HEK293T (cell line): ENCODE measurements around the gene CDS2.

Experiments
- BHLHE40 ChIP-seq: fragments of 450-650 bp; IDR thresholded peaks from 2 replicates; pipeline ENCODE4 v1.6.1; 2016; ENCODE audit warnings: mild to moderate bottlenecking, moderate library complexity, borderline replicate concordance
- ELF4 ChIP-seq: fragments of 450-650 bp; IDR thresholded peaks from 2 replicates; pipeline ENCODE4 v1.6.1; 2017; ENCODE audit warnings: antibody characterized with exemption
- FOXA1 ChIP-seq: fragments of 450-650 bp; IDR thresholded peaks from 2 replicates; pipeline ENCODE4 v1.6.1; 2016; ENCODE audit warnings: mild to moderate bottlenecking
- FOXK2 ChIP-seq: fragments of 450-650 bp; IDR thresholded peaks from 2 replicates; pipeline ENCODE4 v1.6.1; 2016; ENCODE audit warnings: mild to moderate bottlenecking
- FOXM1 ChIP-seq: fragments of 450-650 bp; IDR thresholded peaks from 2 replicates; pipeline ENCODE4 v1.6.1; 2017; ENCODE audit warnings: mild to moderate bottlenecking, borderline replicate concordance
- SUZ12 ChIP-seq: fragments of 450-650 bp; IDR thresholded peaks from 2 replicates; pipeline ENCODE4 v1.6.1; 2016; ENCODE audit warnings: mild to moderate bottlenecking
- ZNF384 ChIP-seq: fragments of 450-650 bp; IDR thresholded peaks from 2 replicates; pipeline ENCODE4 v1.6.1; 2016
- TF ChIP-seq, protein P1 (sequence below): fragments of 450-650 bp; IDR thresholded peaks from 2 replicates; pipeline ENCODE4 v1.6.1; 2016

- TF ChIP-seq FOXA1 (no peak), BHLHE40 (no peak), ZNF384 (no peak), FOXK2 (no peak), SUZ12 (no peak), ELF4 (no peak), FOXM1 (no peak)
- TF ChIP-seq, protein P1, sequence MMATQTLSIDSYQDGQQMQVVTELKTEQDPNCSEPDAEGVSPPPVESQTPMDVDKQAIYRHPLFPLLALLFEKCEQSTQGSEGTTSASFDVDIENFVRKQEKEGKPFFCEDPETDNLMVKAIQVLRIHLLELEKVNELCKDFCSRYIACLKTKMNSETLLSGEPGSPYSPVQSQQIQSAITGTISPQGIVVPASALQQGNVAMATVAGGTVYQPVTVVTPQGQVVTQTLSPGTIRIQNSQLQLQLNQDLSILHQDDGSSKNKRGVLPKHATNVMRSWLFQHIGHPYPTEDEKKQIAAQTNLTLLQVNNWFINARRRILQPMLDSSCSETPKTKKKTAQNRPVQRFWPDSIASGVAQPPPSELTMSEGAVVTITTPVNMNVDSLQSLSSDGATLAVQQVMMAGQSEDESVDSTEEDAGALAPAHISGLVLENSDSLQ: no peak
These were observed 31.4 kb upstream of the CDS2 start for GRCh38 chr20:5095454-5095853.
